WI38 (cell line): ENCODE data around the gene SLC25A21.
"Not testable (repeated sequence)": the region's sequence is repeated elsewhere in the genome, so short reads cannot be mapped to it uniquely, and the experiment has no call there.

ENCODE experiments used
- H3K4me3 ChIP-seq: 2 replicates; pipeline ENCODE4 v1.5.1; 2011; ENCODE audit warnings: low read depth, mild to moderate bottlenecking, control low read depth, low read length
- TF ChIP-seq, protein P1 (sequence below): IDR thresholded peaks from 2 replicates; pipeline ENCODE4 v1.5.1; 2012; ENCODE audit warnings: low read depth, mild to moderate bottlenecking, control low read depth, low read length

Gene SLC25A21

DNA sequence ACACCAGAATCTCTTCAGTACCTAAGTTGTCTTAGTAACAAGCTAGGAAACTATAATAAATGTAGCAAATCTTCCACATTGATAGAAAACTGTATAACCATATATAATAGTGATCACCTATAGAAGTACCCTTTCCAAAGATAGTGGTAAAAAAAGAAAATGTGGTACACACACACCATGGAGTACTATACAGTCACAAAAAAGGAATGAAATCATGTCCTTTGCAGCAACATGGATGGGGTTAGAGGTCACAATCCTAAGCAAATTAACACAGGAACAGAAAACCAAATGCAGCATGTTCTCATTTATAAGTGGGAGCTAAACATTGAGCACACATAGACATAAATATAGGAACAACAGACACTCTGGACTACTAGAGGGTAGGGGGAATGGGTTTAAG, 90.5 kb downstream of the SLC25A21 start:
- TF ChIP-seq, protein P1, sequence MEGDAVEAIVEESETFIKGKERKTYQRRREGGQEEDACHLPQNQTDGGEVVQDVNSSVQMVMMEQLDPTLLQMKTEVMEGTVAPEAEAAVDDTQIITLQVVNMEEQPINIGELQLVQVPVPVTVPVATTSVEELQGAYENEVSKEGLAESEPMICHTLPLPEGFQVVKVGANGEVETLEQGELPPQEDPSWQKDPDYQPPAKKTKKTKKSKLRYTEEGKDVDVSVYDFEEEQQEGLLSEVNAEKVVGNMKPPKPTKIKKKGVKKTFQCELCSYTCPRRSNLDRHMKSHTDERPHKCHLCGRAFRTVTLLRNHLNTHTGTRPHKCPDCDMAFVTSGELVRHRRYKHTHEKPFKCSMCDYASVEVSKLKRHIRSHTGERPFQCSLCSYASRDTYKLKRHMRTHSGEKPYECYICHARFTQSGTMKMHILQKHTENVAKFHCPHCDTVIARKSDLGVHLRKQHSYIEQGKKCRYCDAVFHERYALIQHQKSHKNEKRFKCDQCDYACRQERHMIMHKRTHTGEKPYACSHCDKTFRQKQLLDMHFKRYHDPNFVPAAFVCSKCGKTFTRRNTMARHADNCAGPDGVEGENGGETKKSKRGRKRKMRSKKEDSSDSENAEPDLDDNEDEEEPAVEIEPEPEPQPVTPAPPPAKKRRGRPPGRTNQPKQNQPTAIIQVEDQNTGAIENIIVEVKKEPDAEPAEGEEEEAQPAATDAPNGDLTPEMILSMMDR, result no peak
- no peak overlapping the region for H3K4me3 ChIP-seq

DNA sequence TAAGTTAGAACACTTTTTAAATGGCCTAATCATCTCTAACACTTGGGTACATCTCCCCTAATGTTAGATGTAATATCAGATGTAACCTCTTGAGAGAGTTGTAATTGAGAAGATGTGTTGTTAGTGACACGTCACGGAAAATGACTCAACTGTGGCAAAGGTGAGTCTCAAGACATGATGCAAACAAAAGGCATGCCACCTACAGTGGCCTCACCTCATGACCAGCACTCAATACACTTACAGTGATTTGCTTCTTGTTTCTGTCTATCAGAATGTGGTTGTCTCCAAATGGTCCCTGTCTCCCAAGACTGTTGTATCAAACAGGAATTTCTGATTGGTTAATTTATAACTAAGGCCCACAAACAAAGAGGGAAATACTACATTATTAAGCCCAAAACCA, 91.2 kb downstream of the SLC25A21 start:
- no peak overlapping the region for H3K4me3 ChIP-seq
- TF ChIP-seq, protein P1, result no peak

- no peak overlapping the region for H3K4me3 ChIP-seq
- TF ChIP-seq, protein P1, result no peak
Observed at GRCh38 chr14:37078131-37078530, 94.3 kb downstream of the SLC25A21 start.

- H3K4me3 ChIP-seq, result not testable (repeated sequence)
Observed at GRCh38 chr14:37074320-37074719, 98.1 kb downstream of the SLC25A21 start.

DNA sequence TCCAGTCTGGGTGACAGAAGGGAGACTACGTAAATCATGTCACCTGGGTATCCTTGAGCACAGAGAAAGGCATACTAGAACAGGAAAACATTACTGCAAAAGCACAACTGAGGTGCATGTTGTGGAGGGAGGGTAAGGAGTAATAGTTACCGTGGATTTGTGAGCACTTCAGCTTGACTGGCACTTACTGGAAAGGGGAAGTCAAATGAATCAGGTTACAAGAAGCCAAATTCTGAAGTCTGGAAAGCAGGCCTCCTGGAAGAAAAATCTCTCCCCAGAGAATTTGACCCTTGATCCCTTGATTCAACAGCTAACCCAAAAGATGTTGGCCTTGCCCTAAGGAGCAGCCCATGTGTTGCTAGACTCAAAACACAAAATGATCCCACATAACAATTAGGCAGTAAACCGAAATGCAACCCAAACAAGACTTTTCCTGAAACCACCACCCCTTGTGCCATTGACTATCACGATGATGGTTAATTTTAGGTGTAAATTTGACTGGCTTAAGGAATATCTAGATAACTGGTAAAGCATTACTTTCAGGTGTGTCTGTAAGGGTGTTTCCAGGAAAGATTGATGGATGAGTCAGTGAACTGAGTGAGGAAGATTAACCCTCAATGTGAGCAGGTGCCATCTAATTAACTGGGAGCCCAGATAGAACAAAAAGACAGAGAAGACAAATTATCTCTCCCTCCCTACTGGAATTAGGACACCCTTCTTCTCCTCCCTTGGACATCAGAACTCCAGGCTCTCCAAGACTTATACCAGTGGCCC, 108.8 kb downstream of the SLC25A21 start:
- TF ChIP-seq, protein P1, result no peak
- no peak overlapping the region for H3K4me3 ChIP-seq

GRCh38 chr14:37062191-37062803, 110.1 kb downstream of the SLC25A21 start:
- TF ChIP-seq, protein P1, result no peak
- H3K4me3 ChIP-seq, result no peak overlapping the region

- H3K4me3 ChIP-seq, result no peak overlapping the region
- TF ChIP-seq, protein P1, result no peak
Observed at GRCh38 chr14:37061697-37062096, 110.7 kb downstream of the SLC25A21 start.
